PC-9 (cell line): ENCODE measurements around the gene TCF4. TPM values are rescaled to one million over a fixed set of nuclear protein-coding genes. Genes with fewer than 3 reads are reported as not detected.

Source experiments
- BruUV-seq: library from RNA; stranded (reverse); fragments of 400-500 nt; replicated peaks from 2 replicates; lab custom pipeline; 2021; lab: Mats Ljungman, UMichigan
- CTCF ChIA-PET: fragments of 300-600 bp; sonication (Branson Sonifier 250); formaldehyde crosslinking; loops from one replicate; lab custom pipeline; 2022; ENCODE audit warnings: antibody characterized with exemption; lab: Charles Lee
- POLR2A ChIA-PET: fragments of 300-600 bp; sonication (Branson Sonifier 250); formaldehyde crosslinking; loops from one replicate; lab custom pipeline; 2022; ENCODE audit warnings: antibody characterized with exemption; ENCODE audit not compliant: unreplicated experiment; lab: Charles Lee
- DNase-seq, 2 experiments: peaks; one replicate each; pipeline versions ENCODE4 v3.0.0 to v3.0.0-alpha.2; 2015 to 2022; ENCODE audit warnings: mixed read lengths in 1 of 2
- H2AFZ ChIP-seq: fragments of 200-600 bp; sonication (generic); 2 replicates; pipeline ENCODE4 v1.8.1; 2017; ENCODE audit warnings: antibody characterized with exemption
- H3F3A ChIP-seq: fragments of 200-600 bp; sonication (generic); 2 replicates; pipeline ENCODE4 v1.8.1; 2017; ENCODE audit warnings: antibody characterized with exemption, mild to moderate bottlenecking, low read depth; ENCODE audit not compliant: insufficient read depth
- H3K27ac ChIP-seq: fragments of 200-600 bp; sonication (generic); 2 replicates; pipeline ENCODE4 v1.6.1; 2016; ENCODE audit warnings: mixed run types
- H3K27me3 ChIP-seq: fragments of 200-600 bp; sonication (generic); 2 replicates; pipeline ENCODE4 v1.6.1; 2016; ENCODE audit warnings: low read depth, mixed run types; ENCODE audit not compliant: insufficient read depth
- H3K36me3 ChIP-seq: fragments of 200-600 bp; sonication (generic); 2 replicates; pipeline ENCODE4 v1.6.1; 2016; ENCODE audit warnings: low read depth, mixed run types
- H3K4me1 ChIP-seq: fragments of 200-600 bp; sonication (generic); replicated peaks from 2 replicates; pipeline ENCODE4 v1.6.1; 2016; ENCODE audit warnings: mixed run types; ENCODE audit not compliant: insufficient read depth
- H3K4me2 ChIP-seq: fragments of 200-600 bp; sonication (generic); 2 replicates; pipeline ENCODE4 v1.6.1; 2017; ENCODE audit warnings: mixed run types
- H3K4me3 ChIP-seq: fragments of 200-600 bp; sonication (generic); 2 replicates; pipeline ENCODE4 v1.6.1; 2016; ENCODE audit warnings: mixed run types
- H3K79me2 ChIP-seq: fragments of 200-600 bp; sonication (generic); 2 replicates; pipeline ENCODE4 v1.6.1; 2017; ENCODE audit warnings: low read depth, mixed run types
- H3K9me2 ChIP-seq: fragments of 200-600 bp; sonication (generic); 2 replicates; pipeline ENCODE4 v1.8.1; 2017; ENCODE audit warnings: mild to moderate bottlenecking; ENCODE audit not compliant: insufficient read depth
- H3K9me3 ChIP-seq: fragments of 200-600 bp; sonication (generic); 2 replicates; pipeline ENCODE4 v1.8.1; 2016; ENCODE audit warnings: low read depth; ENCODE audit not compliant: insufficient read depth
- H4K20me1 ChIP-seq: fragments of 200-600 bp; sonication (generic); 2 replicates; pipeline ENCODE4 v1.8.1; 2017; ENCODE audit not compliant: insufficient read depth
- EZH2 ChIP-seq: fragments of 200-600 bp; sonication (generic); IDR thresholded peaks from 2 replicates; pipeline ENCODE4 v1.8.0; 2017; ENCODE audit warnings: antibody characterized with exemption, low read depth
- intact Hi-C: fragments of 100-400 bp; cut with micrococcal nuclease; formaldehyde crosslinking; loops from one replicate; pipeline ENCODE4 v1.10.0; 2022; ENCODE audit not compliant: unreplicated experiment
- total RNA-seq: library from RNA; stranded (reverse); gene quantifications from 2 replicates; pipeline ENCODE4 v1.2.3, GENCODE V29; 2021
- TF ChIP-seq, protein P1 (sequence below): fragments of 200-600 bp; sonication (generic); conservative IDR thresholded peaks from 2 replicates; pipeline ENCODE4 v1.6.1; 2017; ENCODE audit warnings: mixed run types, antibody characterized with exemption, mild to moderate bottlenecking, moderate library complexity

The TCF4 gene
- total RNA-seq, 1 experiment from 2014 or later: 0.74 TPM

DNA sequence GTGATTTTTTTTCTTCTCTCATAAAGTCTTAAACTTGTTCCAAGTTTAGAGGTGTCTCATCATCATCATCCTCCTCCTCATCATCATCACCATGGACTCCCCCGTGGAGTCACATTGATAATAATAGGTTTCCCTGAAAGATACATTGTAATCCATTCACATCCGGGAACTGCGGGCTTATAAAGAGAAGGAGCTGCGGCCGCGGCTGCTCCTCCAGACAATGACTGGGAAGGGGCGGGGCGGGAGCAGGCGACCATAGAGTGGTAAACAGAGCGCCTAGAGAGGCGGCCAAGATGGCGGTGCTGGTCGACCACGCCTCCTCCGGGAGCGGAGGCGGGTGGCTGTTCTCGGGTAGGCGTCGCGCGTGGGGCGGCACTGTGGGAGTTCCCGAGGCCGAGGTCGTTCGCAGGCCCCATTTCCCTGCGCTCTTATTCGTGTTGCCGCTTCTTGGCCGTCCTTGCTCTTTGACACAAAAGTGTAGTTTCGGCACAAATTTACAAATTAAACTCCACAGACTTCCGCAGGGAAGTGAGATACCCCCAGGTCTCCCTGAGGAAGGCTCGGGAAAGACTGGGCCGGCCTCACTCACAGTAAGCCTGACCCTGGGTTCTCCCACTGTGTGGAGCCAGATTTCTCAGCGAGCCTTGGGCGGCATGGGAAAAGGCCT lies 1.8 kb upstream of the TCF4 start:
- ChIA-PET POLR2A (no interaction called here), CTCF (no interaction called here)
- H3F3A ChIP-seq: no peaks in the 10 kb centered on the region
- H3K27me3 ChIP-seq: no peaks in the 10 kb centered on the region
- peak overlapping the region; percentile 81 for H3K4me3 ChIP-seq
- intact Hi-C loops: no loop called here
- peaks cover 6% of the 10 kb centered on the region; the same call in 1 of the 2 replicates for H3K79me2 ChIP-seq
- H3K4me1 ChIP-seq: peaks cover 11% of the 10 kb centered on the region; the same call in 1 of the 2 replicates
- H3K9me3 ChIP-seq: no peaks in the 10 kb centered on the region
- BruUV-seq: no TSS peak
- H3K27ac ChIP-seq: peak overlapping the region; percentile 67
- peak; percentile 53 to 85 for DNase-seq
- TF ChIP-seq EZH2: no peak
- TF ChIP-seq, protein P1, sequence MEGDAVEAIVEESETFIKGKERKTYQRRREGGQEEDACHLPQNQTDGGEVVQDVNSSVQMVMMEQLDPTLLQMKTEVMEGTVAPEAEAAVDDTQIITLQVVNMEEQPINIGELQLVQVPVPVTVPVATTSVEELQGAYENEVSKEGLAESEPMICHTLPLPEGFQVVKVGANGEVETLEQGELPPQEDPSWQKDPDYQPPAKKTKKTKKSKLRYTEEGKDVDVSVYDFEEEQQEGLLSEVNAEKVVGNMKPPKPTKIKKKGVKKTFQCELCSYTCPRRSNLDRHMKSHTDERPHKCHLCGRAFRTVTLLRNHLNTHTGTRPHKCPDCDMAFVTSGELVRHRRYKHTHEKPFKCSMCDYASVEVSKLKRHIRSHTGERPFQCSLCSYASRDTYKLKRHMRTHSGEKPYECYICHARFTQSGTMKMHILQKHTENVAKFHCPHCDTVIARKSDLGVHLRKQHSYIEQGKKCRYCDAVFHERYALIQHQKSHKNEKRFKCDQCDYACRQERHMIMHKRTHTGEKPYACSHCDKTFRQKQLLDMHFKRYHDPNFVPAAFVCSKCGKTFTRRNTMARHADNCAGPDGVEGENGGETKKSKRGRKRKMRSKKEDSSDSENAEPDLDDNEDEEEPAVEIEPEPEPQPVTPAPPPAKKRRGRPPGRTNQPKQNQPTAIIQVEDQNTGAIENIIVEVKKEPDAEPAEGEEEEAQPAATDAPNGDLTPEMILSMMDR: no peak
- H2AFZ ChIP-seq: peak overlapping the region; percentile 100
- H3K36me3 ChIP-seq: no peaks in the 10 kb centered on the region
- H4K20me1 ChIP-seq: no peaks in the 10 kb centered on the region
- H3K9me2 ChIP-seq: no peaks in the 10 kb centered on the region
- peak overlapping the region; percentile 91 for H3K4me2 ChIP-seq

DNA sequence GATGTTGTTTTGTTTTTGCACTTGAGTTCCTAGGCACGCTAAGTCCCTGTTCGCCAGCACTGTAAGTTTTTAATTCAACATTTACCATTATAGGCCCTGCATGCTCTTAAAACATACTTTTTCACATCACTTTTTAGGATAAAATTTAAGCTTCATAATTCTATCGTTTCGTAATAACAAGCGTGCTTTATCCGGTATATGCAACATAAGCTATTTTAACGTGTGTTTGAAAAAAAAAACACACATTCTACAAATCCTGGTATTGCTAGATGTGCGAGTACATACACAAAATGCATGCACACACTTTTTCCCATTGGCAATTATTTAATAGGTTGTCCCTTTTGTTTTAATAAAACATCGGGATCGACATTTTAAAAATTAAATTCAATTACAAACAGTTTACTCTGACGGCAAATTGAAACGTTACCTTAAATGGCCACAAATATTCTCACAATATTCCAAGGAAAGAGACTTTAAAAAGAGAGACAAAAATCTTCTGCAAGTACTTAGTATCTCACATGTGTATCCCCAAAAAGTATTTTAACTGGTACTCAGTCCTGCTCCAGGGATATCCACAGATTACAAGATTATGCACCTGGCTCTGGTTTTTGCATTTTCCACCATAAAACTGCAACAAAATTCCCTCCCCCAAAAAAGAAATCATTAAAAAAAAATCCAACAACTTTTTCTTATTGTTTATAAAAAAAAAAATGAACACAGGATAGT lies 1.0 kb upstream of the TCF4 start:
- CTCF ChIA-PET: no interaction called here
- DNase-seq: no peak
- no TSS peak for BruUV-seq
- peak overlapping the region; percentile 100 for H2AFZ ChIP-seq
- no peaks in the 10 kb centered on the region for H3K27me3 ChIP-seq
- TF ChIP-seq, protein P1: no peak
- TF ChIP-seq EZH2: no peak
- H3K9me3 ChIP-seq: no peaks in the 10 kb centered on the region
- POLR2A ChIA-PET: no interaction called here
- no peaks in the 10 kb centered on the region for H4K20me1 ChIP-seq
- H3K36me3 ChIP-seq: no peaks in the 10 kb centered on the region
- H3F3A ChIP-seq: no peaks in the 10 kb centered on the region
- peaks cover 11% of the 10 kb centered on the region; the same call in 1 of the 2 replicates for H3K4me1 ChIP-seq
- no peaks in the 10 kb centered on the region for H3K9me2 ChIP-seq
- peak overlapping the region; percentile 91 for H3K4me2 ChIP-seq
- intact Hi-C loops: no loop called here
- peak overlapping the region; percentile 67 for H3K27ac ChIP-seq
- peaks cover 6% of the 10 kb centered on the region; the same call in 1 of the 2 replicates for H3K79me2 ChIP-seq
- H3K4me3 ChIP-seq: peak overlapping the region; percentile 81

DNA sequence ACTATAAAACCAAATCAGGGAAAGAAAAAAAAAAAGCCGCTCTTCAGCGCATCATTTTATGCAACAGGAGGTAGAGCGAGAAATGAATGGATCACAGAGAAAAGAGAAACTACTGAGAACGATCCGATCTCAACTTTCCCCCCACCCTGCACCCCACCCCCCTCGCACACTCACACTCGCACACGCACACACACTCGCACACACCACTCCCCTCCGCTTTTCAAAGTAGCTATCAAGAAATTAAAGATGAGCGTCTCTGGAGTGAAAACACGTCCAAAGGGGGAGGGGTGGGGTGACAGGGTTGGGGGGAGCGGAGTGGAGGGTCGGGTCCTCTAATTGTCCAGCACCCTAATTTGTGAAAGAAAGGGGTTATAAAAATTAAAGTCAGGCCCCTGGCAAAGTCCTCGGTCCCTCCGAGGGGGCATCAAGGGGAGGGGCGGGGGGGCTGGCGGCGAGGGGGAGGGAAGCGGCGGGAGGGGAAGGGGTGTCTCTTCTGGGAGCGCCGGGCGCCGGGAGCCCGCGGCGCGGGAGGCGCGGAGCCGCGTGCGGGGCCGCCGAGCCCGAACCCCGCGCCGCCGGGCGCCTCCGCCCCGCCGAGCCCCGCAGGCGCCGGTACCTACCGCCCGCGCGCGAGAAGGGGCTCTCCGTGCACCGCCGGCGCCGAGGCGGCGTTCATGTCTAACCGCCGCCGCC lies 428 bp downstream of the TCF4 start:
- POLR2A ChIA-PET: no interaction called here
- Histone ChIP-seq H2AFZ (peak overlapping the region; percentile 89), H3K27me3 (no peaks in the 10 kb centered on the region), H3K27ac (no peak overlapping the region), H3K79me2 (peaks cover 6% of the 10 kb centered on the region; the same call in 1 of the 2 replicates), H3K4me3 (peak overlapping the region; percentile 81), H3K4me1 (peaks cover 11% of the 10 kb centered on the region; the same call in 1 of the 2 replicates), H4K20me1 (no peaks in the 10 kb centered on the region), H3K4me2 (peak overlapping the region; percentile 91), H3F3A (no peaks in the 10 kb centered on the region), H3K36me3 (no peaks in the 10 kb centered on the region), H3K9me3 (no peaks in the 10 kb centered on the region), H3K9me2 (no peaks in the 10 kb centered on the region)
- intact Hi-C loops: no loop called here
- CTCF ChIA-PET: no interaction called here
- TF ChIP-seq, protein P1: no peak
- no peak for TF ChIP-seq EZH2
- DNase-seq: no peak
- no TSS peak for BruUV-seq
